Bronchial epithelial cell (primary cell): ENCODE results near the gene NAP1L1. TPM values are rescaled to one million over a fixed set of nuclear protein-coding genes. Genes with fewer than 3 reads are reported as not detected.
"Not testable (repeated sequence)": the region's sequence is repeated elsewhere in the genome, so short reads cannot be mapped to it uniquely, and the experiment has no call there.

ENCODE experiments used
- DNase-seq: peaks from one replicate; pipeline ENCODE4 v3.0.0-alpha.2; 2010; ENCODE audit warnings: low read depth
- FAIRE-seq: peaks from 2 replicates; lab custom pipeline; 2011; peaks lifted over from hg19 to GRCh38; lab: Jason Lieb, UNC
- H3K27me3 ChIP-seq: 2 replicates; pipeline ENCODE4 v1.5.1; 2011; ENCODE audit warnings: low read length; ENCODE audit not compliant: control insufficient read depth, insufficient read depth
- H3K36me3 ChIP-seq: 2 replicates; pipeline ENCODE4 v1.5.1; 2011; ENCODE audit warnings: low read length; ENCODE audit not compliant: control insufficient read depth, insufficient read depth
- H3K4me3 ChIP-seq: 2 replicates; pipeline ENCODE4 v1.5.1; 2011; ENCODE audit warnings: mild to moderate bottlenecking, low read depth, low read length, control low read depth
- CTCF ChIP-seq: IDR thresholded peaks from 2 replicates; pipeline ENCODE4 v1.5.1; 2011; ENCODE audit warnings: mild to moderate bottlenecking, moderate library complexity, low read length, control low read depth, inconsistent platforms; ENCODE audit not compliant: insufficient read depth, severe bottlenecking
- total RNA-seq: library from RNA; depleted of rRNA; stranded (reverse); fragments of >200 nt; gene quantifications from 2 replicates; pipeline ENCODE4 v1.2.1, GENCODE V29; 2014

Gene NAP1L1
- total RNA-seq, 1 donor from 2014 or later: 166 TPM

GRCh38 chr12:75996861-75997447 is 87.5 kb downstream of the NAP1L1 start:
- H3K36me3 ChIP-seq: no peaks in the 10 kb centered on the region
- DNase-seq (no peak), FAIRE-seq (no peak)
- no peak for TF ChIP-seq CTCF
- no peaks in the 10 kb centered on the region for H3K27me3 ChIP-seq
- H3K4me3 ChIP-seq: no peak overlapping the region

GRCh38 chr12:75995691-75996090 is 88.8 kb downstream of the NAP1L1 start:
- Histone ChIP-seq H3K4me3 (no peak overlapping the region), H3K27me3 (no peaks in the 10 kb centered on the region), H3K36me3 (no peaks in the 10 kb centered on the region)
- DNase-seq (peak; percentile 64), FAIRE-seq (no peak)
- no peak for TF ChIP-seq CTCF

GRCh38 chr12:75994069-75994740 is 90.3 kb downstream of the NAP1L1 start:
- Histone ChIP-seq H3K27me3 (no peaks in the 10 kb centered on the region), H3K36me3 (no peaks in the 10 kb centered on the region), H3K4me3 (no peak overlapping the region)
- FAIRE-seq: no peak
- TF ChIP-seq CTCF: no peak
- DNase-seq: no peak

- DNase-seq (no peak), FAIRE-seq (no peak)
- Histone ChIP-seq H3K27me3 (no peaks in the 10 kb centered on the region), H3K36me3 (no peaks in the 10 kb centered on the region), H3K4me3 (no peak overlapping the region)
- no peak for TF ChIP-seq CTCF
These were observed 92.7 kb downstream of the NAP1L1 start for GRCh38 chr12:75991753-75992152.

GRCh38 chr12:75990189-75990912 is 94.1 kb downstream of the NAP1L1 start:
- no peak overlapping the region for H3K4me3 ChIP-seq
- TF ChIP-seq CTCF: no peak
- DNase-seq: no peak
- H3K27me3 ChIP-seq: no peaks in the 10 kb centered on the region
- no peak for FAIRE-seq
- H3K36me3 ChIP-seq: no peaks in the 10 kb centered on the region

GRCh38 chr12:75987709-75988108 is 96.8 kb downstream of the NAP1L1 start:
- H3K36me3 ChIP-seq, H3K27me3 ChIP-seq, DNase-seq, H3K4me3 ChIP-seq, FAIRE-seq: not testable (repeated sequence)
